SK-N-SH treated with all-trans-retinoic acid at 6 μM for 48 hours (cell line): ENCODE results near the gene SLC39A3.

ENCODE experiments used
- ATAC-seq: fragments of 200-7000 bp; cut with Tn5 transposase; 3 replicates; pipeline ENCODE4 v1.9.1; 2020; ENCODE audit warnings: mild to moderate bottlenecking, moderate library complexity
- ARNTL ChIP-seq: fragments of 450-650 bp; formaldehyde crosslinking; IDR thresholded peaks from 2 replicates; pipeline ENCODE4 v1.5.0; 2020; ENCODE audit warnings: low read depth, mild to moderate bottlenecking, moderate library complexity, borderline replicate concordance
- BACH2 ChIP-seq: fragments of 250-450 bp; sonication (Bioruptor Pico); IDR thresholded peaks from 2 replicates; pipeline ENCODE4 v1.9.0; 2021; ENCODE audit warnings: mild to moderate bottlenecking, borderline replicate concordance
- CSDC2 ChIP-seq: fragments of 250-450 bp; sonication (Bioruptor Pico); IDR thresholded peaks from 2 replicates; pipeline ENCODE4 v1.5.0; 2020; ENCODE audit warnings: mild to moderate bottlenecking, moderate library complexity
- ESRRG ChIP-seq: fragments of 250-450 bp; sonication (Bioruptor Pico); IDR thresholded peaks from 2 replicates; pipeline ENCODE4 v1.6.1; 2021; ENCODE audit warnings: mild to moderate bottlenecking
- GLIS3 ChIP-seq: fragments of 250-450 bp; sonication (Bioruptor Pico); IDR thresholded peaks from 2 replicates; pipeline ENCODE4 v1.5.0; 2020; ENCODE audit warnings: mild to moderate bottlenecking, moderate library complexity
- ISL1 ChIP-seq: fragments of 250-450 bp; sonication (Bioruptor Pico); IDR thresholded peaks from 2 replicates; pipeline ENCODE4 v2.1.2; 2022; ENCODE audit warnings: mild to moderate bottlenecking, moderate library complexity
- OSR1 ChIP-seq: fragments of 250-450 bp; sonication (Bioruptor Pico); IDR thresholded peaks from 2 replicates; pipeline ENCODE4 v1.8.0; 2022; ENCODE audit warnings: moderate library complexity, mild to moderate bottlenecking, inconsistent platforms
- PPARA ChIP-seq: fragments of 250-450 bp; sonication (Bioruptor Pico); IDR thresholded peaks from 2 replicates; pipeline ENCODE4 v1.5.0; 2020; ENCODE audit warnings: mild to moderate bottlenecking, borderline replicate concordance
- RARB ChIP-seq: fragments of 250-450 bp; sonication (Bioruptor Pico); IDR thresholded peaks from 2 replicates; pipeline ENCODE4 v1.8.0; 2021; ENCODE audit warnings: mild to moderate bottlenecking, moderate library complexity
- SNAI2 ChIP-seq: fragments of 250-450 bp; sonication (Bioruptor Pico); IDR thresholded peaks from 2 replicates; pipeline ENCODE4 v1.5.0; 2020; ENCODE audit warnings: mild to moderate bottlenecking, moderate library complexity
- TOX ChIP-seq: fragments of 250-450 bp; sonication (Bioruptor Pico); IDR thresholded peaks from 2 replicates; pipeline ENCODE4 v1.8.0; 2021; ENCODE audit warnings: mild to moderate bottlenecking, moderate library complexity, borderline replicate concordance
- ZFP3 ChIP-seq: fragments of 250-450 bp; sonication (Bioruptor Pico); IDR thresholded peaks from 2 replicates; pipeline ENCODE4 v1.5.0; 2020; ENCODE audit warnings: mild to moderate bottlenecking, moderate library complexity
- ZFP30 ChIP-seq: fragments of 450-650 bp; formaldehyde crosslinking; IDR thresholded peaks from 2 replicates; pipeline ENCODE4 v1.5.0; 2022; ENCODE audit warnings: mild to moderate bottlenecking, moderate library complexity
- ZNF565 ChIP-seq: fragments of 450-650 bp; formaldehyde crosslinking; conservative IDR thresholded peaks from 2 replicates; pipeline ENCODE4 v1.5.0; 2020; ENCODE audit warnings: low read depth, mild to moderate bottlenecking, moderate library complexity
- ZNF70 ChIP-seq: fragments of 450-650 bp; formaldehyde crosslinking; IDR thresholded peaks from 2 replicates; pipeline ENCODE4 v1.5.0; 2020; ENCODE audit warnings: mild to moderate bottlenecking, moderate library complexity
- ZNF8 ChIP-seq: fragments of 450-650 bp; formaldehyde crosslinking; IDR thresholded peaks from 2 replicates; pipeline ENCODE4 v1.5.0; 2020; ENCODE audit warnings: mild to moderate bottlenecking, moderate library complexity
- TF ChIP-seq, protein P1 (sequence below): fragments of 250-450 bp; sonication (Bioruptor Pico); IDR thresholded peaks from 2 replicates; pipeline ENCODE4 v1.5.1; 2021; ENCODE audit warnings: mild to moderate bottlenecking, moderate library complexity
- TF ChIP-seq, protein P2 (sequence below): fragments of 250-450 bp; sonication (Bioruptor Pico); IDR thresholded peaks from 2 replicates; pipeline ENCODE4 v1.8.0; 2021; ENCODE audit warnings: low read depth, mild to moderate bottlenecking, moderate library complexity, borderline replicate concordance
- TF ChIP-seq, protein P3 (sequence below): fragments of 250-450 bp; sonication (Bioruptor Pico); IDR thresholded peaks from 2 replicates; pipeline ENCODE4 v1.5.1; 2020; ENCODE audit warnings: low read depth, mild to moderate bottlenecking, moderate library complexity
- TF ChIP-seq, protein P4 (sequence below): fragments of 250-450 bp; sonication (Bioruptor Pico); IDR thresholded peaks from 2 replicates; pipeline ENCODE4 v1.8.0; 2020; ENCODE audit warnings: mild to moderate bottlenecking, moderate library complexity, borderline replicate concordance

Gene SLC39A3

DNA sequence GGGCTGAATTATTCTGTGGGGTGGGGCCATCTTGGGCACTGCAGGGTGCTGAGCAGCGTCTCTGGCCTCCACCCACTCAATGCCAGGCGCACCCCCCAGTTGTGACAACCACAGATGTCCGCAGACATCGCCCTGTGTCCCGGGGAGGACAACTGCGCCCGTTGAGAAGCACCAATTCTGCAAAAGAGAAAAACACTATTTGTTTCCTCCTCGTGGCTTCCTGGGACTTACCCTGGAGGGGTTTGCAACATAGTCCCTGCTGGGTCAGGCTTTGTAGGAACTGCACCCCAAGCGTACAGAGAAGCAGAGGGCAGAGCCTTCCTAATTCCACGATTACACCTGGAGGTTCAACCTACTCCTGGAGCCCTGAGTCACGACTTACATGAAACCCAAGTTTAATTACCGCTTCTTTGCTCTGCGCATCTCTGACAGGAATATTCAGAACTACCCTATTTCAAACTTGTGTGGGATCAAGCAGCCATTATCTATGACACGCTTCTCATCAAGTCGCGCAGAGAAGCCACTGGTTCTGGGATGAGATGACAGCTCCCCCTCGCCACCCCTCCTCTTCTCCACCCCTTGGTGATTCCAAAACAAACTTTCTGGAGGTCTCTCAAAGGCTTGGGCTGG, 11.1 kb upstream of the SLC39A3 start:
- no peak for ATAC-seq
- no peak for TF ChIP-seq GLIS3 (CRISPR knock-in tag)
- no peak for TF ChIP-seq TOX (CRISPR knock-in tag)
- no peak for TF ChIP-seq ZNF565 (CRISPR knock-in tag)
- TF ChIP-seq CSDC2: no peak
- TF ChIP-seq, protein P1, sequence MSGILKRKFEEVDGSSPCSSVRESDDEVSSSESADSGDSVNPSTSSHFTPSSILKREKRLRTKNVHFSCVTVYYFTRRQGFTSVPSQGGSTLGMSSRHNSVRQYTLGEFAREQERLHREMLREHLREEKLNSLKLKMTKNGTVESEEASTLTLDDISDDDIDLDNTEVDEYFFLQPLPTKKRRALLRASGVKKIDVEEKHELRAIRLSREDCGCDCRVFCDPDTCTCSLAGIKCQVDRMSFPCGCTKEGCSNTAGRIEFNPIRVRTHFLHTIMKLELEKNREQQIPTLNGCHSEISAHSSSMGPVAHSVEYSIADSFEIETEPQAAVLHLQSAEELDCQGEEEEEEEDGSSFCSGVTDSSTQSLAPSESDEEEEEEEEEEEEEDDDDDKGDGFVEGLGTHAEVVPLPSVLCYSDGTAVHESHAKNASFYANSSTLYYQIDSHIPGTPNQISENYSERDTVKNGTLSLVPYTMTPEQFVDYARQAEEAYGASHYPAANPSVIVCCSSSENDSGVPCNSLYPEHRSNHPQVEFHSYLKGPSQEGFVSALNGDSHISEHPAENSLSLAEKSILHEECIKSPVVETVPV (CRISPR knock-in tag): no peak
- TF ChIP-seq ESRRG: no peak
- TF ChIP-seq SNAI2 (CRISPR knock-in tag): no peak
- TF ChIP-seq ISL1 (CRISPR knock-in tag): no peak
- TF ChIP-seq, protein P2, sequence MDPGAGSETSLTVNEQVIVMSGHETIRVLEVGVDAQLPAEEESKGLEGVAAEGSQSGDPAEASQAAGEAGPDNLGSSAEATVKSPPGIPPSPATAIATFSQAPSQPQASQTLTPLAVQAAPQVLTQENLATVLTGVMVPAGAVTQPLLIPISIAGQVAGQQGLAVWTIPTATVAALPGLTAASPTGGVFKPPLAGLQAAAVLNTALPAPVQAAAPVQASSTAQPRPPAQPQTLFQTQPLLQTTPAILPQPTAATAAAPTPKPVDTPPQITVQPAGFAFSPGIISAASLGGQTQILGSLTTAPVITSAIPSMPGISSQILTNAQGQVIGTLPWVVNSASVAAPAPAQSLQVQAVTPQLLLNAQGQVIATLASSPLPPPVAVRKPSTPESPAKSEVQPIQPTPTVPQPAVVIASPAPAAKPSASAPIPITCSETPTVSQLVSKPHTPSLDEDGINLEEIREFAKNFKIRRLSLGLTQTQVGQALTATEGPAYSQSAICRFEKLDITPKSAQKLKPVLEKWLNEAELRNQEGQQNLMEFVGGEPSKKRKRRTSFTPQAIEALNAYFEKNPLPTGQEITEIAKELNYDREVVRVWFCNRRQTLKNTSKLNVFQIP (CRISPR knock-in tag): no peak
- TF ChIP-seq OSR1 (CRISPR knock-in tag): no peak
- no peak for TF ChIP-seq PPARA
- no peak for TF ChIP-seq ZFP3 (CRISPR knock-in tag)
- TF ChIP-seq ARNTL (CRISPR knock-in tag): no peak
- TF ChIP-seq RARB (CRISPR knock-in tag): no peak
- TF ChIP-seq, protein P3, sequence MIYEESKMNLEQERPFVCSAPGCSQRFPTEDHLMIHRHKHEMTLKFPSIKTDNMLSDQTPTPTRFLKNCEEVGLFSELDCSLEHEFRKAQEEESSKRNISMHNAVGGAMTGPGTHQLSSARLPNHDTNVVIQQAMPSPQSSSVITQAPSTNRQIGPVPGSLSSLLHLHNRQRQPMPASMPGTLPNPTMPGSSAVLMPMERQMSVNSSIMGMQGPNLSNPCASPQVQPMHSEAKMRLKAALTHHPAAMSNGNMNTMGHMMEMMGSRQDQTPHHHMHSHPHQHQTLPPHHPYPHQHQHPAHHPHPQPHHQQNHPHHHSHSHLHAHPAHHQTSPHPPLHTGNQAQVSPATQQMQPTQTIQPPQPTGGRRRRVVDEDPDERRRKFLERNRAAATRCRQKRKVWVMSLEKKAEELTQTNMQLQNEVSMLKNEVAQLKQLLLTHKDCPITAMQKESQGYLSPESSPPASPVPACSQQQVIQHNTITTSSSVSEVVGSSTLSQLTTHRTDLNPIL (CRISPR knock-in tag): no peak
- TF ChIP-seq BACH2 (CRISPR knock-in tag): no peak
- TF ChIP-seq, protein P4, sequence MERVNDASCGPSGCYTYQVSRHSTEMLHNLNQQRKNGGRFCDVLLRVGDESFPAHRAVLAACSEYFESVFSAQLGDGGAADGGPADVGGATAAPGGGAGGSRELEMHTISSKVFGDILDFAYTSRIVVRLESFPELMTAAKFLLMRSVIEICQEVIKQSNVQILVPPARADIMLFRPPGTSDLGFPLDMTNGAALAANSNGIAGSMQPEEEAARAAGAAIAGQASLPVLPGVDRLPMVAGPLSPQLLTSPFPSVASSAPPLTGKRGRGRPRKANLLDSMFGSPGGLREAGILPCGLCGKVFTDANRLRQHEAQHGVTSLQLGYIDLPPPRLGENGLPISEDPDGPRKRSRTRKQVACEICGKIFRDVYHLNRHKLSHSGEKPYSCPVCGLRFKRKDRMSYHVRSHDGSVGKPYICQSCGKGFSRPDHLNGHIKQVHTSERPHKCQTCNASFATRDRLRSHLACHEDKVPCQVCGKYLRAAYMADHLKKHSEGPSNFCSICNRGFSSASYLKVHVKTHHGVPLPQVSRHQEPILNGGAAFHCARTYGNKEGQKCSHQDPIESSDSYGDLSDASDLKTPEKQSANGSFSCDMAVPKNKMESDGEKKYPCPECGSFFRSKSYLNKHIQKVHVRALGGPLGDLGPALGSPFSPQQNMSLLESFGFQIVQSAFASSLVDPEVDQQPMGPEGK: no peak

DNA sequence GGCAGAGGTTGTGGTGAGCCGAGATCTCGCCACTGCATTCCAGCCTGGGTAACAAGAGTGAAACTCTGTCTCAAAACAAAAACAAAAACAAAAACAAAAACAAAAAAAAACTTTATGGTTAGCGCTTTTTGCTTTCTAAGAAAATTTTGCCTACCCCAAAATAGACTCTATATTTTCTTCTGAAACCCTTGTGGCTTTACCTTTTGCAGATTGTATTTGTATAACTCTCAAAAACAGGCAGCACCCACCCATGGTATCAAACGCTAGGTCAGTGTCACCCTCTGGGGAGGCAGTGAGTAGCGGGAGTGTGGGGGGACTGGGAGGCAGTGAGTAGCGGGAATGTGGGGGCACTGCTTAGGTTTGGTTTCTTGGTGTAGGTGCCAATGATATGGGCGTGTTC, 7.5 kb upstream of the SLC39A3 start:
- ATAC-seq: no peak
- TF ChIP-seq ESRRG (no peak), PPARA (no peak), RARB (CRISPR knock-in tag) (no peak), ARNTL (CRISPR knock-in tag) (no peak), TOX (CRISPR knock-in tag) (no peak), ZFP3 (CRISPR knock-in tag) (no peak), ZNF8 (no peak), ZFP30 (CRISPR knock-in tag) (no peak), CSDC2 (no peak), ISL1 (CRISPR knock-in tag) (no peak), ZNF565 (CRISPR knock-in tag) (no peak), ZNF70 (no peak)
- TF ChIP-seq, protein P1 (CRISPR knock-in tag): no peak
- TF ChIP-seq, protein P2 (CRISPR knock-in tag): no peak
- TF ChIP-seq, protein P4: no peak
